Mesenteric fat pad (tissue), 1 donor: ENCODE measurements around the gene RAB9A. TPM values are rescaled to one million over a fixed set of nuclear protein-coding genes. Genes with fewer than 3 reads are reported as not detected.
"Not testable (repeated sequence)": the region's sequence is repeated elsewhere in the genome, so short reads cannot be mapped to it uniquely, and the experiment has no call there.

Experiments used
- DNase-seq: peaks from one replicate; pipeline ENCODE4 v3.0.0-alpha.2; 2020; ENCODE audit warnings: low spot score
- long read RNA-seq: library from polyadenylated mRNA; unstranded; transcript quantifications from one replicate; pipeline ENCODE4 v2.0.0, GENCODE V29; 2020
- total RNA-seq: library from RNA; stranded (reverse); fragmentation: NEBNext Ultra II Directional; extraction: Animal tissue kit (Norgen Biotek cat#: 25700); gene quantifications from one replicate; pipeline ENCODE4 v1.2.1, GENCODE V29; 2021
- donor health status: DM: yes; HTN: yes; CAD: no.

The RAB9A gene
- total RNA-seq: 41.7 TPM
- long read RNA-seq, transcript RAB9A-202 (3 exons, 2,039 nt): major isoform, 86 of 109 reads
- long read RNA-seq, transcript RAB9A-203 (2 exons, 737 nt): minor isoform, 17 of 109 reads
- long read RNA-seq, partial matches to known transcripts: 0 of 109 reads
- long read RNA-seq, other reads (novel, unspliced or antisense): 4 of 109 reads

DNA sequence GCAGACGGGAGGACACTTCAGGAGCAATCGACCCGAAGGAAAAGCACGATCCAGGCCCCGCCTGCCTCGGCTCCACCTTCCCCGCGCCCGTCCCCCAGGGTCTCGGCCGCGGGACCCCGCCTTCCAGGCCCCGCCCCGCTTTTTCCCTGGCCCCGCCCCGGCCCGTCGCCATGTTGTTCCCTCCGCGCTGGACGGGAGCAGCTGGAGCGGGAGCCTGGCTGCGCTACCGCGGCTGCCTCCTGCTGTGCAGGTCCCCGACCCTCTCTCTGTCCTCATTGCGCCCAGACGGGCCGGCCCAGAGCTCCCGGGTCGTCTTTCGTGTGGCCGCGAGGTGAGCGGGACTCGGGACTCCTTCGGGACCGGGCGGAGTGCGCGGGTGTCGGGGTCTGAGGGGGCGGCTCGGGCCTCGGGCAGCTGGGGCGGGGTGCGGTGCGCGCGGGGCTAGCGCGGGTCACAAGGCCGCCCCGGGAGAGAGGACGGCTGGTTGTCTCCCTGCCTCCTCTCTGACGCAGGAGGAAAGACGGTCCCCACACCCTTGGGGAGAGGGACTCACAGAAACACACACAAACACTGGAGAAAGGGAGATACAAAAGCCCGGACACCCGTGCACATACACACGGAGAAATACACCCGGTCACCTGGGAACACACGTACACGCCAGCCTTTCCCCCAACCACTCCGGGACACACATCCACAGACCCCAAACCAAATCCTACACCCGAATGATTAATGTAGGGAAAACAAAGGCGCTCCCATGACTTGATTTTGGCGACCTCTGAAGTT, at the start of gene RAB9A:
Gene RAB9A (plus strand): TSS at position 171 of the 783 bp plus-strand sequence. CDS start 19,619 bp downstream, outside the sequence.
- DNase-seq: peak; percentile 94

DNA sequence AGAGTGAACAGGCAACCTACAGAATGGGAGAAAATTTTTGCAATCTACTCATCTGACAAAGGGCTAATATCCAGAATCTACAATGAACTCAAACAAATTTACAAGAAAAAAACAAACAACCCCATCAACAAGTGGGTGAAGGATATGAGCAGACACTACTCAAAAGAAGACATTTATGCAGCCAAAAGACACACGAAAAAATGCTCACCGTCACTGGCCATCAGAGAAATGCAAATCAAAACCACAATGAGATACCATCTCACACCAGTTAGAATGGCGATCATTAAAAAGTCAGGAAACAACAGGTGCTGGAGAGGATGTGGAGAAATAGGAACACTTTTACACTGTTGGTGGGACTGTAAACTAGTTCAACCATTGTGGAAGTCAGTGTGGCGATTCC, 47.2 kb upstream of the RAB9A start:
- DNase-seq: not testable (repeated sequence)

GRCh38 chrX:13645464-13646153, 43.3 kb upstream of the RAB9A start:
- no peak for DNase-seq

GRCh38 chrX:13646154-13646549, 42.8 kb upstream of the RAB9A start:
- no peak for DNase-seq

DNA sequence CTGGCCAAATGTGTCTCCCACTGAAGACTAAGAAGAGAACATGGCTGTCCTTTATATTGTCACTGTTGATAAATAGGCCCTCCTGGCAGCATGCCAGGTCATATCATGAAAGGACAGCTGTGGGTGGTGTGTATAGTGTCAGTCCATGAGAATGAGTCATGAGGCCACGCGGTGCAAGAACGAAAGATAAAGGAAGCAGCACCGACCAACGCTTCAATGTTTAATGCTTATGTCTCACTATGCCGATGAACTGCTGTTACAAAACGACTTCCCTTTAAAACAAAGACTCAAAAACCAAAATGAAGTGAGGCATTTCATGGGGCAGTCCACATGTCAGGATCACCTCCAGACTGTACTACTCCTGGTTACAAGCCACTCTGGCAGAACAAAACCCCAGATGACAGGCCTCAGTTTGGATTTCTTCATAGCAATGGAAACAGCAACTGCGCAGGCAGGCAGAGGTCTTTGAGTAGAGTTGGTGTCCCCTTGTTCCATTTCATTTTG, 41.2 kb upstream of the RAB9A start:
- no peak for DNase-seq

DNA sequence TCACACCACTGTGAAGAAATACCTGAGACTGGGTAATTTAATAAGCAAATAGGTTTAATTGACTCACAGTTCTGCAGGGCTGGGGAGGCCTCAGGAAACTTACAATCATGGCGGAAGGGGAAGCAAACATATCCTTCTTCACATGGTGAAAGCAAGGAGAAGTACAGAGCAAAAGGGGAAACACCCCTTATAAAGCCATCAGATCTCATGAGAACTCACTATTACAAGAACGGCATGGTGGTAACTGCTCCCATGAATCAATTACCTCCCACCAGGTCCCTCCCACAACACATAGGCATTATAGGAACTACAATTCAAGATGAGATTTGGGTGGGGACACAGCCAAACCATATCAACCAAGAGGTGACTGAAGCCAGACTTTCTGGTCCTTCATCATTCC, 40.6 kb upstream of the RAB9A start:
- DNase-seq: not testable (repeated sequence)

DNA sequence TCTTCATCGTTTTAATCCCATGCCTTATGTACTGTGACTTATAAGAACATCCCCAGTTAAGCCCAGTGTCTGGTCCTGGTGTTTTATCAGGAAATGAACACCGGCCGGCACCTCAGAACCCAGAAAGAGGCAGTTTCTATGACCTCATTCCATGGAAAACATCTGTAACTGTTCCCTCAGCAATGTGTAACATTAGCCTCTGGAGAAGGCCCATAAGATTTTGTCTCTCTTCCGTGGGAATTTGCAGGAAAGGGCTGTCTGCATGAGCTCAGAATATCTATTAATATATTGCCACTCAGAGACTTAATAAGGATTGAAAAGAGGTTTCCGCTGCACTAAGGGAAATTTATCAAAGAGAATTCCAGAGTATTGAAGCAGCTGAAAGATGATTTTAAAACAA, 39.1 kb upstream of the RAB9A start:
- DNase-seq: no peak

GRCh38 chrX:13650318-13650717, 38.6 kb upstream of the RAB9A start:
- DNase-seq: no peak

DNA sequence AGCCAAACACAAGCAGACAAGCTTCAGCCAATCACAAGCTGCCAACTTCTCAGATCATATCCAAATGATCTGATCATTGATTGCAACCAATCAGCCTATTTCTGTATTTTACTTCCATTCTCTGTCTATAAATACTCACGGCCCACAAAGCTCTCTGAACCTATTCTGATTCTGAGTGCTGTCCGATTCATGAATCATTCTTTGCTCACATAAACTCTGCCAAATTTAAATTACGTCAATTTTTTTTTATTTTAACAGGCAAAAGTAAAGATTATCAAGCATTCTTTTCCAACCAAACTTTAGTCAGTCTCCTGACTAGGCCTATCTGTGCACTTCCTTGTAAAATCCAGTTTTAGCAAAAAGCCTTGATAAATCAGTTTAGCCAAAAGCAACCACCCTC, 37.8 kb upstream of the RAB9A start:
- no peak for DNase-seq

- no peak for DNase-seq
These were observed 36.6 kb upstream of the RAB9A start for GRCh38 chrX:13652287-13652793.

DNA sequence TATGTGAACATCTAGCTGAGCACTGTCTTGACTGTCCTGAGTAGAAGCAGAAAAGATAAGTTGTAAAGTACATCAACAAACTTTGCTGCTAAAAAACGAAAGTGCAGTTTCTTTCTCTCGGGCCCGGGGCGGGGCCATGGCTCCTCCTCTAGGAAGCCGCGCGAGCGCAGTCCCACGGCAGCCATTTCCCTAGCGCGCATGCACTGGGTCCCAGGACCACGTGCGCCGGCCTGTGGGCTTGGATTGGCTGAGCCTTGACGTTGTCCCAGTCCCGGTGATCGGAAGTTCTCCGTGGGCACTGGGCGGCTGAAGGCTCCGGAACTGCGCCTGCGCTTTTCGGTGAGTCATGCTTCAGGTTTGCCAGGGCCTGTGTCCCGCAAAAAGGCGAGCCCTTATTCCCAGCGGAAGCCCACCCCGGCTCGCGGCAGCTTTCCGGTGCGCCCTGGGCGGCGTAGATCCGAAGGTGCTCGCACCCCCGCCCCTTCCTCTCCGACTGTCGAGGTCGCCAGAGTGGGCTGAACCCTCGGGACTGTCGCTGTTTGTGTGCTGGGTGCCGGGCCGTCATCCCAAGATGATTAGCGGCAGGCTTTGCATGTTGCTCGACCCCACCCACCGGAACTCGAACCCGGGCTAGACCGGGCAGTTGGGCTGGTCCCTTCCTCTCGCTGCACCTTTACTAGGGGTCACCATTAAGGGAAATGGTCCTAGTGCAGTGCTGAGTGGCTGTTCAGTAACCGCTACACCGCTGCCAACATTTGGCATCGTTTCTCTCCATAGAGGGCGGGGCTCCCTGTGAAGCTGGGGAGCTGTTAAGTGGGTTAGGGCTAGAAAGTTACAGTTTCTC, 35.9 kb upstream of the RAB9A start, which contains the start of gene TCEANC:
Gene TCEANC (plus strand): TSS at position 292 of the 844 bp plus-strand sequence. CDS start 9,368 bp downstream, outside the sequence.
- DNase-seq: peak; percentile 98

DNA sequence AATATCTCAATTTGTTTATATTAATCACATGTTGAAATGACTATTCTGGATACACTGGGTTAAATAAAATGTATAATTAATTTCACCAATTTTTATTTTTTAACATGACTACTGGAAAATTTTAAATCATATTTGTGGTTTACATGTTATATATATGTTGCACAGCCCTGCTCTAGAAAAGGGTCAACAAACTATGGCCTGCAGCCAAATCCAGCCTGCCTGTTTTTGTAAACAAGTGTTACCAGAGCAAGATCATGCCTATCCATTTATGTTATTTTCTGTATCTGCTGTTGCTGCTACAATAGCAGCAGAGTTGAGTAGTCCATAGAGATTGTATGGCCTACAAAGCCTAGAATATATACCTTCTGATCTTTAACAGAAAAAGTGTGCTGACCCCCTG, 34.8 kb upstream of the RAB9A start:
- no peak for DNase-seq

DNA sequence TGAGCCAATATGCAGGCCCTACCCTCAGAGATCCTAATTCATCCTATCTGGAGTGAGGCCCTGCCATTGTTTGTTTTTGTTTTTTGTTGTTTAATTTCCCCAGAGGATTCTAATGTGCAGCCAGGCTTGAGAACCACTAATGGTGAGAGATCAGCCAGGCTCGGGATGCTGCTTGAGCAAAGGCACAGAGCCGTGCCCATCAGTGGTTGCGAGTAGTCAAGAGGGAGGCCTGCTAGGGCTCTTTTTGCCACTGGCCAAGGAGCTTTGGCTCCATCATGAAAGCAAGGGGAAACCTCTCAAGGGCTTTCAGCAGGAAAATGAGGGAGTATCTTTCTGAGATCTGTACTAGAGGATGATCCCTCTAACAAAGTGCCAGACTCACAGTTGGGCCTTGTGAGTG, 33.3 kb upstream of the RAB9A start:
- no peak for DNase-seq

- DNase-seq: no peak
These were observed 30.3 kb upstream of the RAB9A start for GRCh38 chrX:13658602-13659001.

GRCh38 chrX:13659063-13659462, 29.9 kb upstream of the RAB9A start:
- DNase-seq: no peak

GRCh38 chrX:13661735-13662288, 27.1 kb upstream of the RAB9A start:
- no peak for DNase-seq

DNA sequence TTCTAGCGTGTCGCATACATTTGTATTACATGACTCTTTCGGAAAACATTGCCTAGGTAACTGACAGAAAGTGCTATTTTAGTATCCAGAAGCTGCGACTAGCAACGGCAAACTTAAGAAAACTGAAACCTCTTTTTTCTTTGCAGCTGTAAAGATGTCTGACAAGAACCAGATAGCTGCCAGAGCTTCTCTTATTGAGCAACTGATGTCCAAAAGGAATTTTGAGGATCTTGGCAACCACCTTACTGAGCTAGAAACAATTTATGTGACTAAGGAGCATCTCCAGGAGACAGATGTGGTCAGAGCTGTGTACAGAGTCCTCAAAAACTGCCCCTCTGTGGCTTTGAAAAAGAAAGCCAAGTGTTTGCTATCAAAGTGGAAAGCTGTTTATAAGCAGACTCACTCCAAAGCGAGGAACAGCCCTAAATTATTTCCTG, 26.6 kb upstream of the RAB9A start:
- no peak for DNase-seq

GRCh38 chrX:13664020-13664419, 24.9 kb upstream of the RAB9A start:
- no peak for DNase-seq

DNA sequence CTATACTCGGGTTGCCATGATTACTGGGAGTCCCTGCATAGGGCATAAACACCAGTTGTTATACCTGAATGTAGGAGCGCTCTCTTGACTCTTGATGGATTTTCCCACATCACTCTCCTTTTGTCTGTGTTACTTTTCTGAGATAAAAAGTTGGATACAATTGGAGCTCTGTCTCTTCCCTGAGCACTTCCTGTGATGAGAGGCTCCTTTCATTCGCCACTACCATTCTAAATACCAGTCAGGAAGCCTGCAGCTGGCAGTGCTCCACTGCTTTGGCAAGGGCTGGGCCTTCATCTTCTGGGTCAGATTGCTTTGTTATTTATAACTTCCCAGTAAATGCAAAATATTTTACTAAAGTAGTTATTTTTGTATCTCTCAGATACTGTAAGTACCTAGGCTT, 22.1 kb upstream of the RAB9A start:
- DNase-seq: no peak

DNA sequence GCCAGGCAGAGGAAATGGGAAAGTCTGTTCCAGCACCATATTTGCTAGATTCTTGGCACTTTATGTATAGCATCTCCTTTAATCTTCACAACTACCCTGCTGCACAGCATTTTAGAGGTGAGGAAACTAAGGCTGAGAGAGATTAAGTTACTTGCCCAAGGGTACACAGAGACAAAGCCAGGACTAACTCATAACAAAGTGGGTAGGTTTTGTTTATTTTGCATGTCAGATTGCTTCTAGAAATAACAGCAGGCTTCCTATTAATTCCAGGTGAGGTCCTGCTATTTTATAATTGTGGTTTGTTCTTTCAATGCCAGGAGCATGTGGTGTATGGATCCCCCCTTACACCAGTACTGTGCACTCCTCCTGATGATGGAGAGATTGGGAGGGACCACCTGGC, 21.0 kb upstream of the RAB9A start:
- no peak for DNase-seq
